A549 (cell line): ENCODE results near the gene PINK1.

Source experiments
- BHLHE40 ChIP-seq: IDR thresholded peaks from 2 replicates; pipeline ENCODE4 v1.6.1; 2012; ENCODE audit warnings: low read depth, low read length, inconsistent platforms
- CHD4 ChIP-seq: fragments of 200-600 bp; sonication (generic); IDR thresholded peaks from 2 replicates; pipeline ENCODE4 v1.6.1; 2016; ENCODE audit warnings: antibody characterized with exemption, mild to moderate bottlenecking, borderline replicate concordance
- CTCF ChIP-seq: fragments of >200 bp; sonication (Bioruptor Twin); formaldehyde crosslinking; IDR thresholded peaks from 3 replicates; pipeline ENCODE4 v1.5.1; 2016
- ELK1 ChIP-seq: fragments of 150-350 bp; IDR thresholded peaks from 2 replicates; pipeline ENCODE4 v1.6.1; 2014; ENCODE audit warnings: low read depth, mild to moderate bottlenecking, low read length
- EP300 ChIP-seq, 2 experiments: fragments of >200 bp; sonication (Bioruptor Twin); formaldehyde crosslinking; IDR thresholded peaks; 2 replicates in 1 of 2; 3 replicates in 1 of 2; pipeline ENCODE4 v1.6.1; 2016 to 2017
- HMGXB4 ChIP-seq: fragments of 250-450 bp; sonication (Bioruptor Pico); IDR thresholded peaks from 2 replicates; pipeline ENCODE4 v1.5.0; 2021; ENCODE audit warnings: mild to moderate bottlenecking, moderate library complexity, borderline replicate concordance
- POLR2A ChIP-seq: IDR thresholded peaks from 2 replicates; pipeline ENCODE4 v1.6.1; 2012; ENCODE audit warnings: mild to moderate bottlenecking, low read length
- RAD21 ChIP-seq, 2 experiments: fragments of >200 bp in 1 of 2; sonication (Bioruptor Twin) in 1 of 2; formaldehyde crosslinking in 1 of 2; IDR thresholded peaks in 1 of 2; conservative IDR thresholded peaks in 1 of 2; 2 replicates in 1 of 2; 3 replicates in 1 of 2; pipeline ENCODE4 v1.6.1; 2012 to 2018; ENCODE audit warnings: inconsistent platforms in 1 of 2
- RNF2 ChIP-seq: fragments of 200-600 bp; sonication (generic); IDR thresholded peaks from 2 replicates; pipeline ENCODE4 v1.6.1; 2016; ENCODE audit warnings: low read depth, mild to moderate bottlenecking, antibody characterized with exemption, moderate library complexity, borderline replicate concordance
- TP53 ChIP-seq: fragments of 250-450 bp; sonication (Bioruptor Pico); IDR thresholded peaks from 2 replicates; pipeline ENCODE4 v1.5.0; 2021; ENCODE audit warnings: mild to moderate bottlenecking, moderate library complexity
- USF2 ChIP-seq: fragments of 450-650 bp; IDR thresholded peaks from 2 replicates; pipeline ENCODE4 v1.6.1; 2014; ENCODE audit warnings: antibody characterized with exemption

GRCh38 chr1:20609541-20609940 is 23.7 kb upstream of the PINK1 start:
- no peak for TF ChIP-seq RNF2
- TF ChIP-seq CHD4: no peak
- TF ChIP-seq POLR2A: no peak
- no peak for TF ChIP-seq CTCF
- TF ChIP-seq RAD21 (conservative IDR thresholded peaks at IDR 0.05 in 1 of 2, IDR thresholded peaks at IDR 0.05 in 1 of 2): no peak
- TF ChIP-seq USF2: no peak
- TF ChIP-seq EP300 (IDR thresholded peaks at IDR 0.05): no peak
- no peak for TF ChIP-seq TP53
- no peak for TF ChIP-seq ELK1
- no peak for TF ChIP-seq HMGXB4 (CRISPR knock-in tag)
- TF ChIP-seq BHLHE40: no peak
